SKM-1 treated with dmso at 0.1 percent for 144 hours (cell line): Measurements from ENCODE around the gene SCAND1.

Experiments
- DNase-seq: peaks from one replicate; lab custom pipeline; 2025; ENCODE audit not compliant: unreplicated experiment; lab: John Stamatoyannopoulos, UW

The SCAND1 gene

GRCh38 chr20:35908007-35908406 lies 46.3 kb downstream of the SCAND1 start:
- DNase-seq = no peak

DNA sequence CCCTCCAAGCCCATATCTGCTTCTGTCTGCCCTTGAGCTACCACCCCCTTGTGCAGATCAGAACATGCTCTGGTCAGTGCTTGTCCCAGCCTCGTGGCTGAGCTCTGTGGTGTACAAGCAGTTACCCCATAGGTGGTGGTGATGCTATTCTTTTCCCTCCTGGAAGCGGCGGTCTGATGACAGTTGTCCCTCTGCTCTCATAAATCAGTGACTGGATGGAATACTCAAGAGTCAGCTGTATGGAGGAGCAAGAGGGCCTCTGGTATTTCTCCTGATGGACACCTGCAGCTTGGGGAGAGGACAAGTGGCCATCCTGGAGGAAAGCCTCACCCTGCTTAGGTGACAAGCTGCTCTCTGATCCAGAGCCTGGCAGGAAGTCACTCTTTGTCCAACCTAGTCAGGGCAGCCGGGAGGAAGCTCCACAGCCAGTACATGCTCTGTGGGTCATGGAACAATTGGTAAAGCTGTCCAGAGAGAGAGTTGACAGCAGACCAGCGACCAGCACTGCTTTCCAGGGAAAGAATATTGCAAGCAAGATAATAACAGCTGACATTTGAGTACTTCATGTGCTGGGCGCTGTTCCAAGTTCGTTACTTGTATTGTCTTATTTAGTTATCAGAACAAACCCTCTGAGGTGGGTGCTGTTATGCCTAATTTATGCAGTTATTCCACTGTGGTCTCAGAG lies 47.1 kb downstream of the SCAND1 start:
- no peak for DNase-seq

DNA sequence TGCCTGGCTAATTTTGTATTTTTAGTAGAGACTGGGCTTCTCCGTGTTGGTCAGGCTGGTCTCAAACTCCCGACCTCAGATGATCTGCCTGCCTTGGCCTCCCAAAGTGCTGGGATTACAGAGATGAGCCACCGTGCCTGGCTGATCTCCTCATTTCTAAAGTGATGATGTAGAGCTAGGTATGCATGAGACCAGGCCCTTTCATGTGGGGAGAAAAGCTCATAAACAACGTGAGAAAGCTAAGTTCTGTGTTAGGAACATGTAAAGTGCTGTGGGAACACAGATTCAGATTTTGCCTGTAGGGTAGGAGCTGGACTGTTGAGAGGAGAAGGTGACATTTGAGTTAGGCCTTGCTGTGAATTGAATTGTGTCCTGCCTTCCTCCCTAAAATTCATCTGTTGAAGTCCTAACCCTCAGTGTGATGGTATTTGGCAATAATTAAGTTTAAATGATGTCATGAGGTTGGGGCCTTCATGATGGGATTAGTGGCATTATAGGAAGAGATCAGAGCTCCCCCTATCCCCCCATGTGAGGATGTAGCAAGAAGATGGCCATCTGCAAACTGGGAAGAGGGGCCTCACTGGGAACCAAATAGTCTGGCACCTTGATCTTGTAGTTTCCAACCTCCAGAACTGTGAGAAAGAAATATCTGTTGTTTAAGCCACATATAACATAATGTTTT lies 49.2 kb downstream of the SCAND1 start:
- DNase-seq = no peak

DNA sequence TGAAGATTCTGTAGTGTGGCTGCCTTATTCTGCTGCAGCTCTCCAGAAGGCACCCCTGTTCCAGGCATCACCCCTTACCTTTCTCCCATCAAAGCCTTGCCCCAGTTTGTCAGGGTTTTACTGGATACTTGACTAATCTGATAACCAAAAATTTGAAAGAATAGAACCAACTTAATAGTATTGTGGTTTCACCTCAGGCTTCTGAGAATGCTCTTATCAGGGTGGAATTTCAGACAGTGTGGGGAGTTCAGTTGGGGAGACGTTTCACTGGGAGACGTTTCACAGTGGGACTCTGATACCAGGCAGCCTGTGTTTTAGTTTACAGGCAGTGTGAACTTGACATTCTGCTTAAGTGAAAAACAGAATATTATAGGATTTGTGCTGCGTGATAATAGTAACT lies 50.5 kb downstream of the SCAND1 start:
- no peak for DNase-seq
